WERI-Rb-1 (cell line): Measurements from ENCODE around the gene CTNS.

Source experiments
- DNase-seq: peaks from one replicate; pipeline ENCODE4 v3.0.0-alpha.2; 2020
- H3K27ac ChIP-seq: fragments of 250-450 bp; sonication (Bioruptor Pico); 2 replicates; pipeline ENCODE4 v1.5.1; 2020; ENCODE audit warnings: mild to moderate bottlenecking, moderate library complexity
- H3K27me3 ChIP-seq: fragments of 250-450 bp; sonication (Bioruptor Pico); 2 replicates; pipeline ENCODE4 v1.5.1; 2021; ENCODE audit warnings: mild to moderate bottlenecking, low read depth, moderate library complexity; ENCODE audit not compliant: insufficient read depth, severe bottlenecking
- H3K36me3 ChIP-seq: fragments of 250-450 bp; sonication (Bioruptor Pico); 2 replicates; pipeline ENCODE4 v1.5.1; 2020; ENCODE audit warnings: mild to moderate bottlenecking, moderate library complexity
- H3K4me3 ChIP-seq: 2 replicates; pipeline ENCODE4 v1.5.1; 2011; ENCODE audit warnings: low read depth, mild to moderate bottlenecking, control low read depth, low read length
- H3K9me3 ChIP-seq: fragments of 250-450 bp; sonication (Bioruptor Pico); 2 replicates; pipeline ENCODE4 v1.5.1; 2021; ENCODE audit warnings: mild to moderate bottlenecking, moderate library complexity; ENCODE audit not compliant: severe bottlenecking
- CTCF ChIP-seq: IDR thresholded peaks from 2 replicates; pipeline ENCODE4 v1.5.1; 2011; ENCODE audit warnings: low read depth, mild to moderate bottlenecking, control low read depth, inconsistent platforms, low read length

Gene CTNS

GRCh38 chr17:3682033-3682432 is 45.5 kb downstream of the CTNS start:
- Histone ChIP-seq H3K4me3 (no peak overlapping the region), H3K36me3 (no peaks in the 10 kb centered on the region), H3K9me3 (no peaks in the 10 kb centered on the region), H3K27ac (no peak overlapping the region), H3K27me3 (no peaks in the 10 kb centered on the region)
- no peak for TF ChIP-seq CTCF
- DNase-seq: no peak

DNA sequence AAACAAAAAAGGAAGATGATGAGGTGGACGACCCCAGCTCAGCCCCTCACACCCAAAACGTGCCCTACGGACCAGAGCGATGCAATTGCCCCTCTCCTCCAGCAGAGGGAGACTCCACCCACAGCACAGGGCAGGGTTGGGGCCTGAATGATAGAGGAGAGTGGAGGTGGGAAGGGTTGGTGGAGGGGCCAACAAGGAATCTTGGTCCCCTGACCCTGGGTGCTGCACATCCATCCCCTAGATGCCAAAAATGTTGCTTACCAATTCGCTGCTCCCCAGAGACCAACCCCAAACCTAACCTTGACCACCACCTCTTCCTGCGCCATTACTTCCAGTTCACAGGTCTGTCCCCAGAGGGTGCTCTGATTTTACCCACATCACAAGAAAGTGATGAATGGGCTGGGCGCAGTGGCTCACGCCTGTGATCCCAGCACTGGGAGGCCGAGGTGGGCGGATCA is 46.5 kb downstream of the CTNS start:
- H3K9me3 ChIP-seq: no peaks in the 10 kb centered on the region
- H3K27me3 ChIP-seq: no peaks in the 10 kb centered on the region
- peak; percentile 44 for DNase-seq
- TF ChIP-seq CTCF: peak; percentile 98
- H3K27ac ChIP-seq: no peak overlapping the region
- H3K36me3 ChIP-seq: no peaks in the 10 kb centered on the region
- no peak overlapping the region for H3K4me3 ChIP-seq

GRCh38 chr17:3685174-3685573 is 48.6 kb downstream of the CTNS start:
- no peaks in the 10 kb centered on the region for H3K9me3 ChIP-seq
- H3K36me3 ChIP-seq: no peaks in the 10 kb centered on the region
- DNase-seq: no peak
- H3K27me3 ChIP-seq: no peaks in the 10 kb centered on the region
- no peak for TF ChIP-seq CTCF
- no peak overlapping the region for H3K27ac ChIP-seq
- H3K4me3 ChIP-seq: no peak overlapping the region

DNA sequence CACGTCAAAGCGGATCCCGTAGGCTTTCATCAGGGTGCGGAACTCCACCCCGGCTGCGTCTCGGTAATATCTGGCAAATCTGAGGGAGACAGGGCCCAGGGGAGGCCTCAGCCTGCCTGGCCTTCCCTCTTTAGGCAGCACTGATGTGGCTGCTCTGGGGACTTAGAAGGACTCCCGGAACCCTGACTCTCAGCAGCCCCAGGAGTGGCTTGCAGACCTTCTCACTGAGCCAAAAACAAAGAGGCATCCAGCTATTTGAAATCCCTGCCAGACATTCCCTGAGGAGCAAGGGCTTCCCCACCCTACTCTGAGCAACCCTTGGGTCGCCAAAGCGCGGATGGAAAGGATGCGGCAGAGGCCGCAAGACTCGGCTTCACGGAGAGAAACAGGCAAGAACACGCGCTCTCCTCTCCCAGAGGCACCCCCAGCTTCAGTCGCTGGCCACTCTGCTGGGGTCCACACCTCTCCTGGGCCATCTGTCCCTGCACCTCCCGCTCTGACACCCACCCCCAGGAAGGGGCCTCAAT is 51.5 kb downstream of the CTNS start:
- Histone ChIP-seq H3K4me3 (no peak overlapping the region), H3K36me3 (no peaks in the 10 kb centered on the region), H3K9me3 (no peaks in the 10 kb centered on the region), H3K27me3 (no peaks in the 10 kb centered on the region), H3K27ac (no peak overlapping the region)
- DNase-seq: no peak
- no peak for TF ChIP-seq CTCF

- Histone ChIP-seq H3K9me3 (no peaks in the 10 kb centered on the region), H3K27me3 (no peaks in the 10 kb centered on the region), H3K36me3 (no peaks in the 10 kb centered on the region), H3K4me3 (no peak overlapping the region), H3K27ac (no peak overlapping the region)
- TF ChIP-seq CTCF: no peak
- DNase-seq: no peak
These were observed 52.3 kb downstream of the CTNS start for GRCh38 chr17:3688852-3689261.
